Fibroblast of peridontal ligament (primary cell): Measurements from ENCODE around the gene SLC6A9.

ENCODE experiments used
- DNase-seq: peaks from one replicate; pipeline ENCODE4 v3.0.0-alpha.2; 2010; ENCODE audit errors: extremely low read depth

Gene SLC6A9

GRCh38 chr1:44002165-44002564 is 29.1 kb downstream of the SLC6A9 start:
- no peak for DNase-seq

- DNase-seq: no peak
Measured at GRCh38 chr1:44000122-44000665, 31.1 kb downstream of the SLC6A9 start.

DNA sequence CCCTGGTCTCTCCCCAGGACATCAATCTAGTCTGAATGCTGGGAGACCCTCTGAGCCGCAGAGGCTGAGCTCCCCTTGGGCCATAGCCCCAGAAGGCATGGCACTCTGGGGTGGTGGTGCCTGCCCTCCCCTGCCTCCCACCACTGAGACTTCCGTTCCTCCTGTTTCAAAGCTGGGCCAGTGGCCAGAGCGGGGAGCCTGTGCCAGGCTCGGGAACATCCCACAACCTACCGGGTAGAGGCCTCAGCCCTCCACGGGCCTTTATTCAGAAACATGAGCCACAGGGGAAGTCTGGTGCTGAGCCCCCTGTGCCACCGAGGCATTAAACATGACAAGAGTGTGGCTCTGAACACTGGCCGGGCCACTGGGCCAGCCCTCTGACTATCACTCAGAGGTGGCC is 31.8 kb downstream of the SLC6A9 start:
- no peak for DNase-seq

GRCh38 chr1:43998000-43998378 is 33.3 kb downstream of the SLC6A9 start:
- no peak for DNase-seq

DNA sequence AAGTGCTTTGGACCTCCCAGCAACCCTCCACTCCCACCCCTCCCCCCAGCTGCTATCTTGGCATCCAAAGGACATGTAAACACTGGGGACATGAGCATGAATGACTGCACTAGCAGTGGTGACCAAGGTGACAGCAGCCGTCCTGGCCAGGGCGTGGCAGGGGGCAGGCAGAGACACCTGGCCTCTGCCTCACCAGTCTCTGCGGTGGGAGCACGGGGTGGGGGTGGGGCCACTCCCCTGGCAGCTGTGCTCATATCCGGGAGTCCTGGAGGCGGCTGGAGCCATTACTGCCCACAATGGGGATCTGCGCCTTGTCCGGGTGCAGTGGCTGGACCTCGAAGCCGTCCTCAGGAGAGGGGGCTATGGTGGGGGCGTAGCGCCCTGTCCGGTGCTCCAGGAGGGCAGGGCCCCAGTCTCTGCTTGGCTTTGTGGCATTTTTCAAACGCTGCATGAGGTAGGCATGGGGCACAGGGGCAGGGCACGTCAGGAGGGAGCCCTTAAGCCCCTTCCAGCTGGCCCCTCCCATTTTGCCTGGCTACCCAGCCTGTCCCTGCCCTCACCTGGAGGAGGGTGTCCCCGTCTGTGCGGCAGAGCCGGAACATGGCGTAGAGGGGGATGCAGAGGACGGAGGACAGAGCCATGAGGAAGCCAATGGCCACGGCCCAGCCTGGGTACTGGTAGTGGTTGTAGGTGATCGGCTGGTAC is 33.8 kb downstream of the SLC6A9 start:
- DNase-seq: no peak

- DNase-seq: no peak
Measured at GRCh38 chr1:43996733-43997115, 34.5 kb downstream of the SLC6A9 start.

- DNase-seq: no peak
Measured at GRCh38 chr1:43995984-43996732, 35.1 kb downstream of the SLC6A9 start.

DNA sequence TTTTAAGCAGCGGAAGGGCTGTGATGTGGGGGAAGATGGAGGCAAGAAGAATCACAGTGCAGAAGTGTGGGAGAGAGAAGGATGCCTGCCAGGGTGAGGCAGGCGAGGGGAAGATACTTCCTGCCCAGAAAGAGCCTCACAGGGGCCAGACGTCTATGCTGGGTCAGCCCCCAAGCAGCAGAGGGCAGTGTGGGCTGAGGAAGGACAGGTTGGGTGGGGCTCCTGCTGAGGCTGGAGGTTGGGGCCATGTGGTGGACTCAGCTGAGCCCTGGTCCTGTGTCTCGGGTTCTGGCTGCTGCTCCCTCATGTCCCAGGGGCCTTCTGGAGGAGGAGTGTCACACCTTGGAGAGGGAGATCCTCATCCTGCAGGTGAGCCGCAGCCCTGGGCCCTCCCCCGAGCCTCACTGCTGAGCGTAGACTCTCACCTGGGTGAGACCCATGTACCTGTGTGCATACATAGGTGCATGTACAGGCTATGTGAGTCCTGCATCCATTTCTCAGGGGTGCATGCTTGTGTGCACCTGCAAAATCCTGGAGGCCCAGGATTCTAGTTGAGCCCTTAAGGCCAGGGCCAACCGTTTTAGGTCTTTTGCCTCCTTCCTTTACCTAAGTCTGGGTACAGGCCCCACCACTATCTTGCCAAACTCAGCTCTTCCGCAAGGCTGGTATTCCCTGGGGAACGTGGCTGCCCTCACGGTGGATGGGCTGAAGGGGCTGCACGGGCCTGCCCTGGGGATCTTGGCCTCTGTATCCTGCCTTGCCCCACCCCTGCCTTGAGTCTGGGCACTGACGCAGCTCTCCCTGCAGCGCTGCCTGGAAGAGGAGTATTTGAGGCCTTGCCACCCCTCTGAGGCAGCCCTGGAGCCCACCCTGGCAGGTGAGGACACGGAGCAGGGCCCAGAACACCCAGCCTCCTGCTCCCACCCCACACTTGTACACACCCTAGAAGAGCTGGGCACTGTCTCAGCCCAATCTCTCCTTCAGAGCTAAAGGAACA is 36.2 kb downstream of the SLC6A9 start:
- no peak for DNase-seq

GRCh38 chr1:43994071-43994470 is 37.2 kb downstream of the SLC6A9 start:
- DNase-seq: no peak

DNA sequence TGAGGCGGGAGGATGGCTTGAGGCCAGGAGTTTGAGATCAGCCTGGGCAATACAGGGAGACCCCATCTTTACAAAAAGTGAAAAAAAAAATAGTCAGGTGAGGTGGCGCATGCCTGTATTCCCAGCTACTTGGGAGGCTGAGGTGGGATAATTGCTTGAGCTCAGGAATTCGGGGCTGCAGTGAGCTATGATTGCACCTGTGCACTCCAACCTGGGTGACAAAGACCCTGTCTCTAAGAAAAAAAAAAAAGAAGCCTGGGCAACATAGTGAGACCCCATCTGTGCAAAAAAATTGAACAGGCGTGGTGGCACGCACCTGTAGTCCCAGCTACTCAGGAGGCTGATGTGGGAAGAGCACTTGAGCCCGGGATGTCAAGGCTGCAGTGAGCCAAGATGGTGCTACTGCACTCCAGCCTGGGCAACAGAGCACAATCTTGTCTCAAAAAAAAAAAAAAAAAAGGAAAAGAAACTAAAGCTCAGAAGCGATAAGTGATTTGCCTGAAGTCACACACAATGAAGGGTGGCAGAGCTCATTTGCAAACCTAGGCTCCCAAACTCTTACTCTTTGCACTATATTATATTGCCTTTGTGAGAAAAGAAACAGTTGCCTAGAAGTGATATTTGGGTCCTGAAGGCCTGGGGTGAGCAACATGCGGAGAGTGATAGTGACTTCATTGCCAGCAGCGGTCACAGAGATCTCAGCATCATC is 37.9 kb downstream of the SLC6A9 start:
- no peak for DNase-seq

DNA sequence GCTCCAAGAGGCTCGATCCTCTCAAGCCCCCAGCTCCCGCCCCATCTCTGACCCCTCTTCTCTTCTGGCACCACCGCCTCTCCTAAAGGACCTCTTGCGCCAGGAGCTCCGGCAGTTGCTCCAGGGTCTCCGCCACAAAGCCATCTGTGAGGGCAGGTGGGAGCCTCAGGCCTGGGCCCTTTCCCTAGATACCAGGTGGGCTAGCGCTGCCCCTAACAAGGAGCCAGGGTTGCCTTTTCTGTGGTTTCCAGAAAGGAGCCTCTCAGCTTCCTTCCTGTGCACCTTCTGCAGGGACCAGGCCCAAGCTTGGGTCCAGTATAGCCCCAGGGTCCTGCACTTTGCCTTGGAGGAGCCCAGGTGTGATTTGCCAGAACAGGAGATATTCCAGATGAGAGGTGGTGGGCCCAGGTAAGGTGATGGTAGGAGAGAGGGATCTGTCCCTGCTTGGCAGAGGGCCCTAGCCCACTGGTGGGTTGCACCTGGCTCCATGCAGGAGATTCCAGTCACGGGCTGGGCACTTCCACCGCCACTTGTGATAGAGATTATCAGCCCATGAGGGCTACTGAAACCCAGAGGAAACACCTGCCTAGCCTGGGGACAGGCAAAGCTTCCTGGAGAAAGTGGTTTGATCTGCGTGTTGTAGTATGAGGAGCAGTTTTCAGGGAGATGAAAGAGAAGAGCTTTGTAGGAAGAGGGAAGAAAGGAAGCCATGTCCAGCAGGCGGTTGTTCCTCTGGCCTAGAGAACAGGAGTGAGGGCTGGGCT is 38.8 kb downstream of the SLC6A9 start:
- no peak for DNase-seq

DNA sequence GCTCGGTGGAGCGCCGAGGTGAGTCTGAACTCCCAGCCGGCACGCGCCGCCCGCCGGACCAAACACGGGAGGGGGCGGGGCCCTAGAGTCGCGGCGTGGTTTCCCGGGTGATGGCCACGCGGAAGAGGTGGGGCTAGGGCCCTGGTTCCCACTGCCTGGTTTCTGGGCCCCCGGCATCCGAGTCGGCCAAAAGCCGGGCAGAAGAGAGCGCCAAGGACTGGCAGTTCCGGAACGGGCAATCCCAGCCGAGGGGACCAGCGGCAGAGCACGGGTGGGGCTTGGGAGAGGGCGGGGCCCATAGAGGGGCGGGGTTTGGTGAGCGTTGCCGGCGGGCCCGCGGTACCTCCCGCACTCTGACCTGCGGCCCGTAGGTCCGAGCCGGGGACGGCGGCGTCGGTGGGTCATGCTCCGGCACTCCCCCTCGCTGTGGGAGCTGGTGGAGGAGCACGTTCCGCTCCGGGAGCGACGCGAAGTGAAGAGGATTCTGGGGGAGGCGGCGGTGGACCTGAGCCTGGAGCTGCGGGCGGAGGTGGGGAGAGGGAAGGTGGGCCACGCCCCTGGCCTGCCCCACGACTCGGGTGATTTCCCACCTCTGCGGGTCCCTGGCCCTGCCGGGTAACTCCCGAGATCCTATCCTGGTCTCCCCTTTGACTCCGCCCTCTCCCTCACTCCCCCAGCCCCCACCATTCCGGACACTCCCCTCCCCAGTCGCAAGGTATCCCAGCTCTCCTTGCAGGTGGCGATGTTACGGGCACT is 39.6 kb downstream of the SLC6A9 start, which contains the start of gene CCDC24:
TSS of gene CCDC24 (plus strand) at position 124 of the 756 bp plus-strand sequence. CDS start at position 404, 280 bp downstream.
- peak; percentile 76 for DNase-seq

DNA sequence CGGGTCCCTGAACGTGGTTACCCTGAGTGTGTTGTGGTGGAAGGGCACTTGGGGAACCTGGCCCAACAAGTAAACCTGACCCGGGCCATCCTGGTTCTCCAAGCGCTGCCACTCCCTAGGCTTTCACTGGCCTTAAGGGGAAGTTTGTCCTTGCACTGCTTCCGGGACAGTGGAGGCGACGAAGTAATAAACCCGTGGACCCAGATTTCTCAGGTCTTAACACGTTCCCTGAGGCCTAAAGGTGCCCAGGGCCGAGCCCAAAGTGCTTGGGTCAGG is 40.1 kb downstream of the SLC6A9 start:
- no peak for DNase-seq

DNA sequence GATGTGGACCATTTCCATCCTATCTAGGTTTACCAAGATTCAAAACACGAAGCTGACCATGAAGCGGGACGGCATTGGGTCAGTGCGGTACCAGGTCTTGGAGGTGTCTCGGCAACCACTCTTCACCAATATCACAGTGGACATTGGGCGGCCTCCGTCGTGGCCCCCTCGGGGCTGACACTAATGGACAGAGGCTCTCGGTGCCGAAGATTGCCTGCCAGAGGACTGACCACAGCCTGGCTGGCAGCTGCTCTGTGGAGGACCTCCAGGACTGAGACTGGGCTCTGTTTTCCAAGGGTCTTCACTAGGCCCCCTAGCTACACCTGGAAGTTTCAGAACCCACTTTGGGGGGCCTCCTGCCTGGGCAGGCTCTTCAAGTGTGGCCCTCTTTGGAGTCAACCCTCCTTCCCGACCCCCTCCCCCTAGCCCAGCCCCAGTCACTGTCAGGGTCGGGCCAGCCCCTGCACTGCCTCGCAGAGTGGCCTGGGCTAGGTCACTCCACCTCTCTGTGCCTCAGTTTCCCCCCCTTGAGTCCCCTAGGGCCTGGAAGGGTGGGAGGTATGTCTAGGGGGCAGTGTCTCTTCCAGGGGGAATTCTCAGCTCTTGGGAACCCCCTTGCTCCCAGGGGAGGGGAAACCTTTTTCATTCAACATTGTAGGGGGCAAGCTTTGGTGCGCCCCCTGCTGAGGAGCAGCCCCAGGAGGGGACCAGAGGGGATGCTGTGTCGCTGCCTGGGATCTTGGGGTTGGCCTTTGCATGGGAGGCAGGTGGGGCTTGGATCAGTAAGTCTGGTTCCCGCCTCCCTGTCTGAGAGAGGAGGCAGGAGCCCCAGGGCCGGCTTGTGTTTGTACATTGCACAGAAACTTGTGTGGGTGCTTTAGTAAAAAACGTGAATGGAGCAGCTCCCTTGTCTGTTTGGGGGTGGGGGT is 40.7 kb downstream of the SLC6A9 start:
- no peak for DNase-seq

GRCh38 chr1:43987159-43987902 is 43.9 kb downstream of the SLC6A9 start:
- no peak for DNase-seq

- no peak for DNase-seq
Measured at GRCh38 chr1:43986712-43987111, 44.5 kb downstream of the SLC6A9 start.

DNA sequence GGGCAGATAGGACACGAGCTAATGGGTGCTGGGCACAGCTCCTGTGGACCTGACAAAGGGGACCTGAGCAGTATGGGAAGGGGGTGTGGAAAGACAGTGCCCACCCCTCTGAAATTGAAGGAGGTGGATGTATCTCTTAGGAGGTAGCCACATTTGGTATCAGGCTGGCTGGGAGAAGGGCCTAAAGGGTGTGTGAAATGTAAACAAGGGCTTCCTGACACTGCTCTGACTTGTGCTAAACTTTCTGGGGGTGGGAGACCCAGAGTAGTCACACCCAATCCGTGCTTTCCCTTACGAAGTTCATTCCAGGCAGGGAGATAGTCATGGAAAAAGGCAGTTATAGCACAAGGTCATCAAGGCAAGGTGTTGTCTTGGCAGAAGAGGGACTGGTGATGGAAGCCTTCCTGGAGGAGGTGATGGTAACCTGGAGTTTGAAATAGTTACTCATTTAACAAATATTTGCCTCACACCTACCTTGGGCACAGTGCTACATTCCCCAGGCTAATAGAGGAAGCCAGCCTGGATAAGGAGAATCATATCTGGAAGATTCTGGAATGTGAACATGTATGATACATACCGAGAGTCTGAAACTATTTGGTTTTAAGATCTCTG is 45.2 kb downstream of the SLC6A9 start:
- DNase-seq: no peak

GRCh38 chr1:43984855-43985254 is 46.4 kb downstream of the SLC6A9 start:
- no peak for DNase-seq
